NB4 (cell line): Measurements from ENCODE around the gene ELP2.

Source experiments
- CTCF ChIP-seq: IDR thresholded peaks from one replicate; pipeline ENCODE4 v1.5.1; 2012; ENCODE audit warnings: low read depth, low read length
- MAX ChIP-seq: IDR thresholded peaks from 2 replicates; pipeline ENCODE4 v1.6.1; 2011; ENCODE audit warnings: low read depth, low read length
- MYC ChIP-seq: IDR thresholded peaks from 2 replicates; pipeline ENCODE4 v1.6.1; 2011; ENCODE audit warnings: low read depth, low read length
- POLR2A ChIP-seq: IDR thresholded peaks from 2 replicates; pipeline ENCODE4 v1.6.1; 2011; ENCODE audit warnings: mild to moderate bottlenecking; ENCODE audit not compliant: insufficient read length; ENCODE audit errors: extremely low read depth

- TF ChIP-seq CTCF = no peak
- TF ChIP-seq POLR2A = no peak
- no peak for TF ChIP-seq MAX
- TF ChIP-seq MYC = no peak
Observed at GRCh38 chr18:36141576-36141975, 11.9 kb downstream of the ELP2 start.
